ENCODE data around the gene R3HDM2.

- TF ChIP-seq POLR2A (IDR thresholded peaks at IDR 0.05) (no peak), CTCF (IDR thresholded peaks at IDR 0.05) (no peak)
These were observed 15.6 kb upstream of the R3HDM2 start for GRCh38 chr12:57446292-57446960.
